HCT116 (cell line): ENCODE measurements around the gene CIB4.

Experiments used
- CBX3 ChIP-seq: IDR thresholded peaks from 2 replicates; pipeline ENCODE4 v1.6.1; 2012; ENCODE audit warnings: low read depth
- CTCF ChIP-seq, 3 experiments: fragments of 200-600 bp in 1 of 3; sonication (generic) in 1 of 3; IDR thresholded peaks in 2 of 3; conservative IDR thresholded peaks in 1 of 3; 2 replicates each; pipeline ENCODE4 v1.5.1; 2012 to 2017; ENCODE audit warnings: low read depth in 2 of 3, low read length in 2 of 3, antibody characterized with exemption in 1 of 3, borderline replicate concordance in 1 of 3, control low read depth in 1 of 3, mild to moderate bottlenecking in 1 of 3, mixed read lengths in 1 of 3, mixed run types in 1 of 3, moderate library complexity in 1 of 3; ENCODE audit not compliant: insufficient read depth in 1 of 3
- ELF1 ChIP-seq: IDR thresholded peaks from 2 replicates; pipeline ENCODE4 v1.6.1; 2012; ENCODE audit warnings: low read depth, borderline replicate concordance
- EZH2 ChIP-seq: fragments of 200-600 bp; sonication (generic); IDR thresholded peaks from 2 replicates; pipeline ENCODE4 v1.6.1; 2017; ENCODE audit warnings: antibody characterized with exemption, mixed run types
- EZH2phosphoT487 ChIP-seq: fragments of 200-600 bp; IDR thresholded peaks from 2 replicates; pipeline ENCODE4 v1.6.1; 2018; ENCODE audit warnings: antibody characterized with exemption, borderline replicate concordance
- POLR2A ChIP-seq: IDR thresholded peaks from 2 replicates; pipeline ENCODE4 v1.7.0; 2011; ENCODE audit warnings: borderline replicate concordance; ENCODE audit not compliant: insufficient read depth, insufficient read length; ENCODE audit errors: extremely low read depth
- POLR2AphosphoS5 ChIP-seq: IDR thresholded peaks from 2 replicates; pipeline ENCODE4 v1.6.1; 2011; ENCODE audit warnings: mild to moderate bottlenecking, low read depth, low read length, moderate library complexity
- TCF7L2 ChIP-seq: IDR thresholded peaks from 2 replicates; pipeline ENCODE4 v1.7.0; 2011; ENCODE audit warnings: borderline replicate concordance, inconsistent platforms; ENCODE audit not compliant: insufficient read depth, insufficient read length; ENCODE audit errors: extremely low read depth

GRCh38 chr2:26626606-26627005 lies 14.6 kb downstream of the CIB4 start:
- TF ChIP-seq POLR2AphosphoS5 = no peak
- no peak for TF ChIP-seq CTCF (IDR thresholded peaks at IDR 0.05 in 2 of 3, conservative IDR thresholded peaks at IDR 0.05 in 1 of 3; ENCODE audit: borderline replicate concordance in 1 of 3, insufficient read depth in 1 of 3, low read depth in 2 of 3, low read length in 2 of 3)
- no peak for TF ChIP-seq EZH2
- no peak for TF ChIP-seq CBX3
- TF ChIP-seq POLR2A = no peak
- no peak for TF ChIP-seq TCF7L2
- no peak for TF ChIP-seq EZH2phosphoT487
- TF ChIP-seq ELF1 = no peak
